Osteoblast (primary cell): ENCODE results near the gene ARRB2. TPM values are rescaled to one million over a fixed set of nuclear protein-coding genes. Genes with fewer than 3 reads are reported as not detected.

Experiments used
- DNase-seq: peaks from one replicate; pipeline ENCODE4 v3.0.0; 2011; ENCODE audit warnings: low spot score, mixed read lengths; ENCODE audit not compliant: insufficient read length; ENCODE audit errors: missing footprints
- H2AFZ ChIP-seq: 2 replicates; pipeline ENCODE4 v1.6.0; 2011; ENCODE audit warnings: mild to moderate bottlenecking, low read length
- H3K27ac ChIP-seq: 2 replicates; pipeline ENCODE4 v1.5.1; 2011; ENCODE audit warnings: mild to moderate bottlenecking, low read depth, low read length, moderate library complexity
- H3K27me3 ChIP-seq: 2 replicates; pipeline ENCODE4 v1.6.0; 2012; ENCODE audit warnings: mild to moderate bottlenecking, control low read depth, inconsistent platforms, low read length, moderate library complexity; ENCODE audit not compliant: insufficient read depth
- H3K36me3 ChIP-seq: 2 replicates; pipeline ENCODE4 v1.5.1; 2011; ENCODE audit warnings: mild to moderate bottlenecking, low read length, control low read depth, moderate library complexity; ENCODE audit not compliant: insufficient read depth
- H3K4me1 ChIP-seq: 2 replicates; pipeline ENCODE4 v1.5.1; 2011; ENCODE audit warnings: mild to moderate bottlenecking, low read length, control low read depth, moderate library complexity; ENCODE audit not compliant: insufficient read depth
- H3K4me2 ChIP-seq: 2 replicates; pipeline ENCODE4 v1.6.0; 2011; ENCODE audit warnings: mild to moderate bottlenecking, low read length; ENCODE audit not compliant: insufficient read depth
- H3K4me3 ChIP-seq: fragments of 200-600 bp; sonication (generic); 3 replicates; pipeline ENCODE4 v1.5.1; 2012; ENCODE audit warnings: mild to moderate bottlenecking, low read length, inconsistent platforms; ENCODE audit not compliant: insufficient read depth
- H3K79me2 ChIP-seq: 2 replicates; pipeline ENCODE4 v1.6.0; 2012; ENCODE audit warnings: mild to moderate bottlenecking, low read length, control low read depth, inconsistent platforms; ENCODE audit not compliant: insufficient read depth
- H3K9me3 ChIP-seq: 2 replicates; pipeline ENCODE4 v1.5.1; 2011; ENCODE audit warnings: low read depth, low read length, control low read depth
- H4K20me1 ChIP-seq: 2 replicates; pipeline ENCODE4 v1.6.0; 2012; ENCODE audit warnings: mild to moderate bottlenecking, low read length, control low read depth; ENCODE audit not compliant: insufficient read depth
- total RNA-seq: library from RNA; depleted of rRNA; stranded (reverse); fragments of >200 nt; gene quantifications from 2 replicates; pipeline ENCODE4 v1.2.3, GENCODE V29; 2012
- TF ChIP-seq, protein P1 (sequence below): IDR thresholded peaks from 2 replicates; pipeline ENCODE4 v1.5.1; 2011; ENCODE audit warnings: mild to moderate bottlenecking, low read depth, low read length, moderate library complexity; ENCODE audit errors: extremely low read depth

Gene ARRB2
- total RNA-seq, 1 donor: 8.7 TPM

DNA sequence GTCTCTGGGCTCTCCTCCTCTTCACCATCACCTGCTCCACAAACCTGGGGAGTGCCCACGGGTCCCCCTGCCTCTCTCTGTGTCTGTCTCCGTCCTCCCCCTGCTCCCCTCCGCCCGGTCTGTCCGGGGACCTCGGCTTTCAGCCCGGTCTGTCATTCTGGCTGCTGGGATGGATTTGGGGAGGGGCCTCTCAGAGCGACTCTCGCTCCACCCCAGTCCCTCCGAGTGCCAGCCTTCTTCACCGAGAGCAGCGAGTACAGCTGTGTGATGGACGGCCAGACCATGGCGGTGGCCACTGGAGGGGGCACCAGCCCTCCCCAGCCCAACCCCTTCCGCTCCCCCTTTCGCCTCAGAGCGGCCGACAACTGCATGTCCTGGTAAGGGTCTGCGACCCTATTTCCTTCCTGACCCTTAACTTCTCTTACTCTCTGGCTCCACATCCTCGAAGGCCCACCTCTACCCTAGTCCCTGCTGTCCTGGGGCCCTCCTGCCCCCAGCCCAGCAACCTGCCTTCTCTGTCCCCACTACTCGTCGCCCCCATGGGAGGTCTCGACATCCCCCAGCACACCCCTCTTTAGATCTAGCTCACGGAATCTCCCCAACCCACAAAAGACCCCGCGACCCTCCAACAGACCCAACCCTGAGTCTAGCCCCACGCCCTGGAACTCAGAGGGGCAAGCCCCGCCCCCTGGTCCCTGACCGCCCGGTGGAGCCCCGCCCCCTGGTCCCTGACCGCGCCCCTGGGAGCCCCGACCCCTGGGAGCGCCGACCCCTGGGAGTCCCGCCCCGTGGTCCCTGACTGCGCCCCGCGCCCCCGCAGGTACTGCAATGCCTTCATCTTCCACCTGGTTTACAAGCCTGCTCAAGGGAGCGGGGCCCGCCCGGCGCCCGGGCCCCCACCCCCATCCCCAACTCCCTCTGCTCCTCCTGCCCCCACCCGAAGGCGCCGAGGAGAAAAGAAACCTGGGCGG lies 34.9 kb downstream of the ARRB2 start:
- Histone ChIP-seq H3K4me2 (no peak overlapping the region), H4K20me1 (no peaks in the 10 kb centered on the region), H3K27me3 (peaks cover 31% of the 10 kb centered on the region), H3K36me3 (no peaks in the 10 kb centered on the region), H3K79me2 (no peaks in the 10 kb centered on the region), H2AFZ (no peak overlapping the region), H3K4me1 (no peaks in the 10 kb centered on the region), H3K27ac (no peak overlapping the region), H3K4me3 (no peak overlapping the region), H3K9me3 (no peaks in the 10 kb centered on the region)
- no peak for DNase-seq
- TF ChIP-seq, protein P1, sequence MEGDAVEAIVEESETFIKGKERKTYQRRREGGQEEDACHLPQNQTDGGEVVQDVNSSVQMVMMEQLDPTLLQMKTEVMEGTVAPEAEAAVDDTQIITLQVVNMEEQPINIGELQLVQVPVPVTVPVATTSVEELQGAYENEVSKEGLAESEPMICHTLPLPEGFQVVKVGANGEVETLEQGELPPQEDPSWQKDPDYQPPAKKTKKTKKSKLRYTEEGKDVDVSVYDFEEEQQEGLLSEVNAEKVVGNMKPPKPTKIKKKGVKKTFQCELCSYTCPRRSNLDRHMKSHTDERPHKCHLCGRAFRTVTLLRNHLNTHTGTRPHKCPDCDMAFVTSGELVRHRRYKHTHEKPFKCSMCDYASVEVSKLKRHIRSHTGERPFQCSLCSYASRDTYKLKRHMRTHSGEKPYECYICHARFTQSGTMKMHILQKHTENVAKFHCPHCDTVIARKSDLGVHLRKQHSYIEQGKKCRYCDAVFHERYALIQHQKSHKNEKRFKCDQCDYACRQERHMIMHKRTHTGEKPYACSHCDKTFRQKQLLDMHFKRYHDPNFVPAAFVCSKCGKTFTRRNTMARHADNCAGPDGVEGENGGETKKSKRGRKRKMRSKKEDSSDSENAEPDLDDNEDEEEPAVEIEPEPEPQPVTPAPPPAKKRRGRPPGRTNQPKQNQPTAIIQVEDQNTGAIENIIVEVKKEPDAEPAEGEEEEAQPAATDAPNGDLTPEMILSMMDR: no peak

DNA sequence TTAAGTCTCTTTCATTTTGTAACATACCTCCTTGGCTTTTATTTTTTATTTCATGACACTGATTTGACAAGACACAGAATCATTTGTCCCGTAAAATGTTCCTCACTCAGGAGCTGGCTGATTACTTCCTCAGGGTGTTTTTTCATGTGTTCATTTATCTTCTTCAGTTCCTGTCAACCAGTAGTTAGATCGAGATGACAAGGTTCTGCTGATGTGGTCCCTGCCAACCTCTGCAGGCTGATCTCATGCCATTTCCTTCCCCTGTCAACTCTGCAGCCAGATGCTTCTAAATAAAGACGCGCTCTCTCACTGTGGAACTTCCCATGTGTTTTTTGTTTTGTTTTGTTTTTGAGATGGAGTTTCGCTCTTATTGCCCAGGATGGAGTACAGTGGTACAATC lies 37.4 kb downstream of the ARRB2 start:
- H3K79me2 ChIP-seq: no peaks in the 10 kb centered on the region
- H4K20me1 ChIP-seq: no peaks in the 10 kb centered on the region
- H3K27ac ChIP-seq: no peak overlapping the region
- H3K9me3 ChIP-seq: no peaks in the 10 kb centered on the region
- no peaks in the 10 kb centered on the region for H3K4me1 ChIP-seq
- DNase-seq: no peak
- TF ChIP-seq, protein P1: no peak
- peaks cover 44% of the 10 kb centered on the region for H3K27me3 ChIP-seq
- no peak overlapping the region for H3K4me3 ChIP-seq
- no peak overlapping the region for H2AFZ ChIP-seq
- no peak overlapping the region for H3K4me2 ChIP-seq
- H3K36me3 ChIP-seq: no peaks in the 10 kb centered on the region

DNA sequence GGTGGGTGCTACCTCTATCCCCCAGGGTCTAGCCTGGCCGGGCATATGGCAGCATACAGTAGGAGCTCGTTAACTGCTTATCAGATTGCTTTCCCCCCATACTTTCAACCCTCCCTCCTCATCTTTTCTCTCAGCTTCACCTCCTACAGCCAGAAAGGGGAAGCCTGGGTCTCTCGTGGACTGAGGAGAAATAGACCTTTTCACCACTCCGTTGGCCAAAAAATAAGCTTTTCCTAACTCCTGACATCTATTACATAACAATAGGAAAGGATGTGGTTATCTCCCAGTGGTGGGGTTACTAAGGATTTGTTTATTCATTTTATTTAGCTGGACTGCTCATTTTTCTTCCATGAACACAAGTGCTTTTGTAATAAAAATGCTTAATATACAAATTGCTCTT lies 38.3 kb downstream of the ARRB2 start:
- H3K27me3 ChIP-seq: peaks cover 49% of the 10 kb centered on the region
- H3K79me2 ChIP-seq: no peaks in the 10 kb centered on the region
- H3K4me3 ChIP-seq: no peak overlapping the region
- no peaks in the 10 kb centered on the region for H4K20me1 ChIP-seq
- H3K4me1 ChIP-seq: no peaks in the 10 kb centered on the region
- no peak overlapping the region for H3K4me2 ChIP-seq
- no peaks in the 10 kb centered on the region for H3K36me3 ChIP-seq
- H3K9me3 ChIP-seq: no peaks in the 10 kb centered on the region
- no peak overlapping the region for H3K27ac ChIP-seq
- H2AFZ ChIP-seq: no peak overlapping the region
- DNase-seq: no peak
- TF ChIP-seq, protein P1: no peak

DNA sequence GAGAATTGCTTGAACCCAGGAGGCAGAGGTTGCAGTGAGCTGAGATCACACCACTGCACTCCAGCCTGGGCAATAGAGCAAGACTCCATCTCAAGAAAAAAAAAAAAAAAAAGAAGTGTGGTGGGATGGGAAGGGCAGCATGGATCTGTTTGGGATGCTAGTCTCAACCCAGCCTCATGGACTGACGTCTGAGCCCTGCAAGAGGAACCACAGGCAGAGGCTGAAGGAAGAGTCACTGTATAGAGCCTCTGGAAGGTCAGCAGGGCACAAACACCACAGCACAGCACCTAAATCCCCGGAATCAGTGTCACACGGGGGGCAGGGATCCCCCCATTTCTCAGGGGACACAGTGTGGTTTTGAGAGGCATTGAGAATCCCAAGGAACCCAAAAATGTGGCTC lies 40.2 kb downstream of the ARRB2 start:
- Histone ChIP-seq H3K9me3 (no peaks in the 10 kb centered on the region), H3K4me3 (no peak overlapping the region), H2AFZ (no peak overlapping the region), H3K36me3 (no peaks in the 10 kb centered on the region), H4K20me1 (no peaks in the 10 kb centered on the region), H3K4me1 (no peaks in the 10 kb centered on the region), H3K27ac (no peak overlapping the region), H3K27me3 (peaks cover 55% of the 10 kb centered on the region), H3K79me2 (no peaks in the 10 kb centered on the region), H3K4me2 (no peak overlapping the region)
- TF ChIP-seq, protein P1: no peak
- no peak for DNase-seq
